Stimulated activated CD8-positive, alpha-beta memory T cell treated with anti-CD3 and anti-CD28 coated beads, Interleukin-12 subunit alpha, Interleukin-12 subunit beta, amount 100 ng/mL, for 24 hours (primary cell): Measurements from ENCODE around the gene ICE1.

Experiments
- DNase-seq: peaks from one replicate; pipeline ENCODE4 v3.0.0-alpha.2; 2020; ENCODE audit errors: extremely low read depth

The ICE1 gene

DNA sequence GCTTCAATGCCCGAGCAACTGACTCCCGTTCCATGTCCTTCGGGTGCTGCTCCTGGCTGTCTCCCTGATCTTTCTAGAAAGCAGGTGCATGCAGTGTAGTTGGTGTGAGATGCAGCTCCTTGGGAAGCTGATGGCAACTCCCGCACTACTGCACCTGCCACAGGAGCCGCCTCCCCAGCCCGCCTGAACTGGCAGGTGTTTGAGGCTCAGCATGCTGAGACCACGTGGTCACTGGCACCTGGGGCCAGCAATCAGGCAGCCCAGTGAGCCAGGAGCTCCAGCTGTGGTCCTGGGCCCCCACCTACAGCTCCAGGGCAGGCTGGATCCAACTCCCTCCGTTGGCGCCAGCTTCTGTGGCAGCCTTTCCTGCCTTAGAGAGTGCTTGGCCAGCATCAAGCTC, 111.5 kb downstream of the ICE1 start:
- no peak for DNase-seq

DNA sequence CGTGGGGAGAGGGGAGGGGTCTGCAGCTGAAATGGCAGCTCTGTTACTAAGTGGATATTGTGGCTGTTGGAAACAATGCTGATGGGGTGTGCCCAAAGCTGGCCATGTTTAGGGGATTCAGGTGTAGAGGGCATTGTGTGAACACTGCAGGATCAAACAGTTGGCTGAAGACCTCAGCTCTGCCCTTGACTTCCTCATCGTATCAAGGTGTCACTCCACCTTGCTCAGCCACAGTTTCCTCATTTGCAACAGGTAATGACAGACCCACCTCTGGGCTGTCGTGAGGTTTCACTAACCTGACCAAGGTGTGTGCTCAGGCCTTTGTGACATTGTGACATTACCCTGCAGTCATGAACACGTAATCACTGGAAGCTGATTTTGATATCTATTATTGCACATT, 111.9 kb downstream of the ICE1 start:
- no peak for DNase-seq

DNA sequence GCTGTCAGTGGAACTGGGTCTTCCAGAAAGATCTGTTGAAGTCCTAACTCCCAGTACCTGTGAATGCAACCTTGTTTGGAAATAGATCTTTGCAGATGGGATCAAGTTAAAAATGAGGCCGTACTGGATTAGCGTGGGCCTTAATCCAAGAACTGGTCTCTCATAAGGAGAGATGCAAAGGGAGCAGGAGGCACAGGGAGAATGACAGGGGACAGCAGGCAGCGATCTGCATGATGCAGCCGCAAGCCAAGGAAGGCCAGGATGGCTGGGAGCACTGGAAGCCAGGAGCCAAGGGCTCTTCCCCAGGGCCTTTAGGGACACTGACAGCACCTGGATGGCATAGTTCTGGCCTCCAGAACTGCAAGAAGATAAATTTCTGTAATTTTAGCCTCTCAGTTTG, 114.4 kb downstream of the ICE1 start:
- no peak for DNase-seq

DNA sequence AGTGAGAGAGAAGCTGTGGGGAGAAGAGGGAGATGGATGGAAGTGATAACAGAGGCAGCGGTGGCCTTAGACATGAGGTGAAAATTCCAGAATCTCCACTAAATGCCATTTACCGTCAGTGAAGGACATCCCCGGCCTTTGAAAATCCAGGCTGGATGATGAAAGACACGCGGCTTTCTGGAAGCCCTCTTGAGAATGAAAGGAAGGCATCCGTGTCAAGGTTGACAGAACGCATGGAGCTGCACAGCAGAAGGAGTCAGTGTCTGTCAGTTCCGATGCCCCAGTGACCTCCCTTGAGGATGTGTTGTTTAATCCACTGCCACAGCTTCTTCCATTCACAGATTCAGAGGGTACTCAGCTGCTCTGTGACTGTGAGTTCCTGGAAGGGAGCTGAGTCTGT, 114.9 kb downstream of the ICE1 start:
- no peak for DNase-seq

DNA sequence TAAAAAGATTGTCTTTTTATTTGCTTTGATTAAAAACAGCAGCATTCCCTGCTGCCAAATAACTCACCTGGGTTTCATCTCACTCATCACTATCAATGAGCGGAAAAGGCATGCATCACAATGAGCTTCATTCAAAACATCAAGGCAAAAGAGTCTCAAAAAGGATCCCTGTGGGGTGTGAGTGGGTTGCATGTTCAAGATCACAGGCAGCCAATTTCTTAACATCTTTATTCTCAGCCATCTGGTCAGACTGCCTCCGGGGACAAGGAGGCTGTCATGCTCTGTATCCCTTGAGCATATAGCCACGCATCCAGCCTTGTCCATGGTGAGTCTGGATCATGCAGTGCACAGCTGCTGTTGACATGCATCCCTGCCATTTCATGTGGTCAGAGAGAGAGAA, 117.1 kb downstream of the ICE1 start:
- DNase-seq: no peak
